B cell (primary cell): ENCODE results near the gene GSDMA.

Source experiments
- CTCF ChIP-seq: fragments of 200-600 bp; IDR thresholded peaks from one replicate; pipeline ENCODE4 v1.8.0; 2022; ENCODE audit warnings: antibody characterized with exemption, mild to moderate bottlenecking
- EZH2 ChIP-seq: IDR thresholded peaks from 2 replicates; pipeline ENCODE4 v1.6.1; 2012; ENCODE audit warnings: borderline replicate concordance, low read depth, mild to moderate bottlenecking, moderate library complexity, low read length; ENCODE audit not compliant: insufficient read depth, poor library complexity, severe bottlenecking

GRCh38 chr17:39952680-39953470 is 9.9 kb upstream of the GSDMA start:
- no peak for TF ChIP-seq CTCF
- no peak for TF ChIP-seq EZH2
